RCC 7860 (cell line): ENCODE measurements around the gene P4HTM.

ENCODE experiments used
- DNase-seq: peaks from one replicate; pipeline ENCODE4 v3.0.0-alpha.2; 2015; ENCODE audit warnings: low spot score
- FAIRE-seq: peaks from 2 replicates; lab custom pipeline; 2012; peaks lifted over from hg19 to GRCh38; lab: Jason Lieb, UNC

P4HTM gene

GRCh38 chr3:49021813-49022687, 32.0 kb downstream of the P4HTM start, which contains the start of gene NDUFAF3:
Gene NDUFAF3 (plus strand): TSS chr3:49022121. CDS start chr3:49022145, 24 bp downstream.
- DNase-seq (peak; percentile 84), FAIRE-seq (no peak)

GRCh38 chr3:49022688-49023171, 32.7 kb downstream of the P4HTM start:
- FAIRE-seq, result no peak

GRCh38 chr3:49023775-49024174, 33.7 kb downstream of the P4HTM start:
- FAIRE-seq, result no peak
- DNase-seq, result no peak

More at GRCh38 chr3:49022688-49023171, 32.7 kb downstream of the P4HTM start:
- DNase-seq, result peak; percentile 44

GRCh38 chr3:49024449-49024848, 34.4 kb downstream of the P4HTM start:
- DNase-seq, result no peak
- no peak for FAIRE-seq

GRCh38 chr3:49025005-49025792, 35.2 kb downstream of the P4HTM start:
- DNase-seq (no peak), FAIRE-seq (no peak)

- FAIRE-seq (no peak), DNase-seq (no peak)
These were observed 35.9 kb downstream of the P4HTM start for GRCh38 chr3:49025793-49026520.

GRCh38 chr3:49026536-49026935, 36.5 kb downstream of the P4HTM start:
- FAIRE-seq (no peak), DNase-seq (no peak)

GRCh38 chr3:49027634-49028033, 37.6 kb downstream of the P4HTM start:
- FAIRE-seq (no peak), DNase-seq (no peak)

- FAIRE-seq (no peak), DNase-seq (no peak)
These were observed 38.2 kb downstream of the P4HTM start for GRCh38 chr3:49028298-49028672.

GRCh38 chr3:49028673-49029562, 38.9 kb downstream of the P4HTM start, which contains the start of gene IMPDH2:
Gene IMPDH2 (minus strand): TSS chr3:49029398. CDS start chr3:49029350, 48 bp downstream.
- DNase-seq (peak; percentile 86), FAIRE-seq (no peak)

GRCh38 chr3:49029563-49029884, 39.5 kb downstream of the P4HTM start:
- no peak for FAIRE-seq
- no peak for DNase-seq

GRCh38 chr3:49030321-49030720, 40.3 kb downstream of the P4HTM start:
- no peak for DNase-seq
- no peak for FAIRE-seq

- DNase-seq (no peak), FAIRE-seq (no peak)
These were observed 42.7 kb downstream of the P4HTM start for GRCh38 chr3:49032646-49033304.

- FAIRE-seq (no peak), DNase-seq (no peak)
These were observed 44.6 kb downstream of the P4HTM start for GRCh38 chr3:49034650-49035049.

- FAIRE-seq, result no peak
- no peak for DNase-seq
These were observed 45.2 kb downstream of the P4HTM start for GRCh38 chr3:49035281-49035680.

- FAIRE-seq (no peak), DNase-seq (no peak)
These were observed 63.5 kb downstream of the P4HTM start for GRCh38 chr3:49053543-49053942.

GRCh38 chr3:49054344-49054862, 64.4 kb downstream of the P4HTM start:
- DNase-seq, result no peak
- FAIRE-seq, result no peak
